Measurements from ENCODE around the gene YIPF5.

DNA sequence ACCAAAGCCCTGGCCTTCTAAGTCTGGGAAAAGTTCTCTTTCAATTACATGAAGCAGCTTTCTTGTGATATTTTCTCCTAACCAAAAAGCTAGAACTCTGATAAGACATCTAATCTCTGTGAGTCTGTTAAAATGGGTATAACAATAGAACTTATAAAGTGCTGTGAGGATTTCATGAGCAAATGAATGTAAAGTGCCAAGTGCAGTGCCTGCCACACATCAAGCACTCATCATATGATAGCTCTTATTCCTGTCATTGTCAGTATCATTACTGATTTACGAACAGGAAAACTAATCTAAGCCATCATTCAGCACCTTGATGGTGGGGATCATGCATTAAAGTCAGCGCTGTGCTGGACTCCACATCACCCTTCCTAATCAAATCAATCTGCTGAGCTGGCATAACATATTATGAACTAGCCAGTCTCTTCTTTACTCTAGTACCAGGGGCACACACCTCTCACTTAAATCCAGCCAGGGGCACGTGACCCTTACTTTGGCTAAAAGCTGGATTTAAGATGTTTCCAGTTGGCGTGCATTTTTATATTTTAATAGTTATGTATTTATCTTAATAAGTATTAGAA is 37.3 kb downstream of the YIPF5 start:
- no peak for TF ChIP-seq POLR2A (IDR thresholded peaks at IDR 0.05; ENCODE audit: extremely low read depth, insufficient read length)
- TF ChIP-seq CTCF (IDR thresholded peaks at IDR 0.05; ENCODE audit: low read depth, low read length), result no peak
- TF ChIP-seq, protein P1, sequence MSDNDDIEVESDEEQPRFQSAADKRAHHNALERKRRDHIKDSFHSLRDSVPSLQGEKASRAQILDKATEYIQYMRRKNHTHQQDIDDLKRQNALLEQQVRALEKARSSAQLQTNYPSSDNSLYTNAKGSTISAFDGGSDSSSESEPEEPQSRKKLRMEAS (IDR thresholded peaks at IDR 0.05; ENCODE audit: low read depth, low read length), result no peak

Measured in NB4 (cell line).